Activated T-helper 2 cell treated with anti-CD3 and anti-CD28 coated beads, Interferon-gamma antibody, Interleukin-2, Interleukin-4, amounts not matched to agents 10 μg/mL and 5 μg/mL and 100 μg/mL, durations not matched to agents 14 hours and 24 hours and 36 hours (primary cell): ENCODE measurements around the gene CD180. TPM values are rescaled to one million over a fixed set of nuclear protein-coding genes. Genes with fewer than 3 reads are reported as not detected.
A peak's percentile ranks its signal among the peaks of the same experiment; 100 is the strongest.

ENCODE experiments used
- DNase-seq: peaks from one replicate; pipeline ENCODE4 v3.0.0; 2021; ENCODE audit warnings: low spot score
- H3K27ac Mint-ChIP-seq: one replicate; pipeline ENCODE4 v1.8.0; 2021; ENCODE audit warnings: mixed read lengths
- H3K27me3 Mint-ChIP-seq: one replicate; pipeline ENCODE4 v1.8.0; 2021; ENCODE audit warnings: low read depth, mixed read lengths
- H3K36me3 Mint-ChIP-seq: one replicate; pipeline ENCODE4 v1.8.0; 2021; ENCODE audit warnings: low read depth, mixed read lengths
- H3K4me1 Mint-ChIP-seq: one replicate; pipeline ENCODE4 v1.8.0; 2021; ENCODE audit warnings: low read depth, mixed read lengths
- H3K4me3 Mint-ChIP-seq: one replicate; pipeline ENCODE4 v1.8.0; 2021; ENCODE audit warnings: low read depth, mild to moderate bottlenecking, moderate library complexity, mixed read lengths
- H3K9me3 Mint-ChIP-seq: one replicate; pipeline ENCODE4 v1.8.0; 2021; ENCODE audit warnings: mixed read lengths
- intact Hi-C: fragments of 100-400 bp; cut with micrococcal nuclease; formaldehyde crosslinking; loops from one replicate; pipeline ENCODE4 v1.15.1; 2023
- total RNA-seq: library from RNA; stranded (reverse); gene quantifications from 2 replicates; pipeline ENCODE4 v1.2.3, GENCODE V29; 2022

Gene CD180
- total RNA-seq, 1 donor from 2014 or later: 0.02 TPM

DNA sequence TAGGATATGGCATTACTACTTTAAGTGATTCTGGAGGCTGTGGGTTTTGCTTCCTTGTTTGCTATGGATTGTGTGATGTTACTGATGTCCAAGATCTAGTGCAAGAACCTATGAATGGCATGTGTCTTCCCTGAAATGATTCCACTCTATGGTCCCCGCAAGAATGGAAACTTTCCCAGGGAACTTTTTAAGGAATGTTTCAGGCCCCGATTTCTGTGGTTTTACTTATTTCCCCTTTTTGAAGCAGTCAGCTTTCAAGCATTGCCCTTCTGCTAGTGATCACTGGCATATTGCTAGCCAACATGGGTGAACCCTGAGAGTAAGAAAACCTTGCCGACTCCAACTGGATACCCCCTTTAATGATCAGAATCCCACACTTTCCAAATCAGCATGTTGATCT lies 26.6 kb upstream of the CD180 start:
- Mint-ChIP-seq H3K4me1 (peaks cover 36% of the 10 kb centered on the region), H3K9me3 (peaks cover 4% of the 10 kb centered on the region), H3K27me3 (peaks cover 4% of the 10 kb centered on the region), H3K4me3 (no peak overlapping the region), H3K36me3 (peaks cover 7% of the 10 kb centered on the region), H3K27ac (no peak overlapping the region)
- intact Hi-C loops: no loop called here
- DNase-seq: no peak

DNA sequence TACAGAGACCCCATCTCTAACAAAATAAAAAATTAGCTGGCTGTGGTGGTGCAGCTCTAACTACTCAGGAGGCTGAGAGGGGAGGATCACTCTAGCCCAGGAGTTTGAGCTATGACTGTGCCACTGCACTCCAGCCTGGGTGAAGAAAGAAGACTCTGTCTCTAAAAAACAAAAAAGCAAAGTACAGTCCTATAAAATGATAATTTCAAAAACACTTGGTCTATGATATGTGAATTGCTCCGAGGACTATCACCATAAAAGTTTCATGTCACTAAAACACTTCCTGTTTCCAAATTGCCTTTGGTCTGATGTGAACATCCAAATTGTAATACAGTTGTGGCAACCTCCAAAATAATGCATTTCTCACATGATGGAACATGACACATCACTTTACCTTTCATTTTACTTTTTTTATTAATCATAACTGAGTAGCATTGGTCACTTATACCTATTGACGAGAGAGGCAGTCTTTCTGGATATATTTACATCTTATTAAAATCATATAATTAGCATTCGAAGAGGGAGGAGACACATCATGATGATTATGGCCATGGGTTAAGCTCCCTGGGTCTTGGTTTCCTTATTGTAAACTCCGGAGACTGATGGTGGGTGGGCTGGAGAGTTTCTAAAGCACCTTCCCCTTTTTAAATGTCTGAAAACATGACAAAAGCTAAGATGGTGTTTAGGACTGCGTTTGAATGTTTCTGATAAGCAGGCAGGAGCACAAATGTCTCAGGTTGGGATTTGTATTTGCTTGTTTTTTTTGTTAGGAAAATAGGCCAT lies 25.8 kb upstream of the CD180 start:
- H3K4me1 Mint-ChIP-seq: peaks cover 44% of the 10 kb centered on the region
- intact Hi-C loops: no loop called here
- peaks cover 8% of the 10 kb centered on the region for H3K36me3 Mint-ChIP-seq
- no peak for DNase-seq
- no peak overlapping the region for H3K4me3 Mint-ChIP-seq
- peaks cover 4% of the 10 kb centered on the region for H3K9me3 Mint-ChIP-seq
- peak overlapping the region; percentile 78 for H3K27ac Mint-ChIP-seq
- peaks cover 2% of the 10 kb centered on the region for H3K27me3 Mint-ChIP-seq

DNA sequence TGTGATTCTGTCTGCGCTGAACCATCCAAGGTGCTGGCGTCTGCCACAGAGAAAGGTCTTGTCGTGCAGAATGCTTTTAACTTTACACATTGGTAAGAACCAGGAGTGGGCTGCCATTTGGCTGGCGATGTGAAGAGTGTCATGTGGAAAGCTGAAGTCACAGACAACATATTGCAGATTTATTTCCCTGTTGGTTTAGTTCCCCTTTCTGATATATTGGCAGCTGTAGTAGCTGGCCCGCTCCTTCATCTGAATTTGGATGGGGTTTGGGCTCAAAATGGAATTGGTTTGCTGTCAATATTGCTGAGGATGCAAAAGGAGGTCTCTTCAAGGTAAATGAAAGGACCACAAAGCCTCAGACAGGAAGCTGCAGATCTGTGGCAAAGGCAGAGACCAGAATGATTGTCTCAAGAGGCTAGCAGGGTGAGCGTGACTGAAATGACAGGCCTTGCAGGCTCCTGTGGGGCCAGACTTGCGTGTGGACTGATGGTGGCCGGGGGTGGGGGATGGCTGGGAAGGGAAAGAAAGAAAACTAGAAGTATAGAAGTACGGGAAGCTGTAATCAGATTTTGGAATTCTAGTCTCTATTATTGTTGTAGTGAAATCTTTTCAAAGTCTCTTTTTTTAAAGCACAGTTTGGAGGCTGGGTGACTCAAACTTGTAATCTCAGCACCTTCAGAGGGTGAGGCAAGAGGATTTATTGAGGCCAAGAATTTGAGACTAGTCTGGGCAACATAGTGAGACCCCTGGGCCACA lies 25.1 kb upstream of the CD180 start:
- Mint-ChIP-seq H3K4me3 (no peak overlapping the region), H3K9me3 (peaks cover 4% of the 10 kb centered on the region), H3K4me1 (peaks cover 52% of the 10 kb centered on the region), H3K27me3 (peaks cover 2% of the 10 kb centered on the region), H3K36me3 (peaks cover 8% of the 10 kb centered on the region), H3K27ac (peak overlapping the region; percentile 78)
- DNase-seq: peak; percentile 61
- intact Hi-C loops: no loop called here

DNA sequence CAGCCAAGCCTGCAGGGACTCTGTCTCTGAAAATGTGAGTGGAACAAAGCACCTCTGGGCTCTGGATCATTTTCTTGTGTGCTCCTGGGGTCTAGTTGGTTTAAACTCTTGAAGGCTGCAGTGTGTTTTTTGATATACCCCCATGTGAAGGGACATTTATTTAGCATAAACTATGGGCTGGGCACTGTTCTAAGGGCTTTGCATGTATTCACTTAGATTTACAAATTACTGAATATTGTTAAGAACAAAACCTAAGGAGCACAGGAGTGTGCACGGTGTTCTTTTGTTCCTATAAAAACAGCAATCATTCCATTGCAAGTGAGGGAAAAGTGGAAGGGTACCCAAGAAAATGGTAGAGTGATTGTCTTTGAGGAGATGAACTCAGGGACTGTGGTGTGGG lies 20.0 kb upstream of the CD180 start:
- Mint-ChIP-seq H3K36me3 (peaks cover 9% of the 10 kb centered on the region), H3K9me3 (no peaks in the 10 kb centered on the region), H3K4me1 (peaks cover 59% of the 10 kb centered on the region), H3K27ac (peak overlapping the region; percentile 97), H3K27me3 (no peaks in the 10 kb centered on the region), H3K4me3 (peak overlapping the region; percentile 73)
- intact Hi-C loops: loop anchor here (1.0 to 5.0 kb wide), 4 partner anchors 9 to 1216 kb away; no protein-coding TSS in a partner anchor
- no peak for DNase-seq

DNA sequence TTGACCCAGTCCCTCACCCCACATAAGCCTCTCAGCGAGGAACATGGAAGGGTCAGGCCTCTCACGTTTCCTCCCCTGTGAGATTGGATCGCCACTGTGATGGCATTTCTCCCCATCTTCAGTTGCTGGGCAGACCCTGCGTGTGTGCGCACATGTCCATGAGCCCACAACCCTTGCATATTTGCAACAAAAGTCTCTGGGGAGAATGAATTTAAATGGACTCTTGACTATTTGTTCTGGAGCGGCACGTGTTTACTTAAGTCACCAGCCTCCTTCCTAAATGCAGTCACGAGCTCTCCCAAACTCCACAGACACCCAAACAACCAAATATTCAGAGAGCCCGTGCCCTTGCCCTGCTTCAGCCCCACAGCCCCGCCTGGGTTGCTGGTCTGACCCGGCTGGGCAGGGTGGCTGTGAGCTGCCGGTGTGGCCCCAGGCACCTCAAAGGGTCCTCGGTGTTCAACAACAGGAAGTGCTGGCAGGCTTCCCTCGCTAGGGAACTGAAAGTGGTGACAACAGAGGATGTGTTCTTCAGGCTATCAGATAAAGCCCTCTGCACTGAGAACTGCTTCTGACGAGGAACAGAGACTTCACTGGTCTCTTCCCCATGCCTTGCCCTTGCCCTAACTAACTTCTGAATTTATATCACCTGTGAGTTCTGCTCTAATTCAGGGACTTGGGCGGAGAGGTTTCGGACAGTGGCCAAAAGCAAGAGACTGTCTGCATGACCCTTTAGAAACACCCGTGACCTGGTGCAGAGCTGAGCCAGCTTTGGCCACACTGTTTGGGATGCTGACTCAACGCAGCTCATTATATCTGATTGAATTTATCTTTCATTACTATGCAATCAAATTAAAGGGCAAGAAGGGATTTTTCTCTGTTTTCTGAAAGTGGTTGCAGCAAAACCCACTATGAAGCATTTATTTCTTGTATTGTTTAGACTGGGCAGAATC lies 19.2 kb upstream of the CD180 start:
- no peaks in the 10 kb centered on the region for H3K9me3 Mint-ChIP-seq
- peak; percentile 75 for DNase-seq
- intact Hi-C loops: loop anchor here (1.0 to 5.0 kb wide), 4 partner anchors 8 to 1217 kb away; no protein-coding TSS in a partner anchor
- no peaks in the 10 kb centered on the region for H3K27me3 Mint-ChIP-seq
- H3K4me3 Mint-ChIP-seq: peak overlapping the region; percentile 73
- H3K36me3 Mint-ChIP-seq: peaks cover 9% of the 10 kb centered on the region
- H3K4me1 Mint-ChIP-seq: peaks cover 55% of the 10 kb centered on the region
- H3K27ac Mint-ChIP-seq: peak overlapping the region; percentile 97

DNA sequence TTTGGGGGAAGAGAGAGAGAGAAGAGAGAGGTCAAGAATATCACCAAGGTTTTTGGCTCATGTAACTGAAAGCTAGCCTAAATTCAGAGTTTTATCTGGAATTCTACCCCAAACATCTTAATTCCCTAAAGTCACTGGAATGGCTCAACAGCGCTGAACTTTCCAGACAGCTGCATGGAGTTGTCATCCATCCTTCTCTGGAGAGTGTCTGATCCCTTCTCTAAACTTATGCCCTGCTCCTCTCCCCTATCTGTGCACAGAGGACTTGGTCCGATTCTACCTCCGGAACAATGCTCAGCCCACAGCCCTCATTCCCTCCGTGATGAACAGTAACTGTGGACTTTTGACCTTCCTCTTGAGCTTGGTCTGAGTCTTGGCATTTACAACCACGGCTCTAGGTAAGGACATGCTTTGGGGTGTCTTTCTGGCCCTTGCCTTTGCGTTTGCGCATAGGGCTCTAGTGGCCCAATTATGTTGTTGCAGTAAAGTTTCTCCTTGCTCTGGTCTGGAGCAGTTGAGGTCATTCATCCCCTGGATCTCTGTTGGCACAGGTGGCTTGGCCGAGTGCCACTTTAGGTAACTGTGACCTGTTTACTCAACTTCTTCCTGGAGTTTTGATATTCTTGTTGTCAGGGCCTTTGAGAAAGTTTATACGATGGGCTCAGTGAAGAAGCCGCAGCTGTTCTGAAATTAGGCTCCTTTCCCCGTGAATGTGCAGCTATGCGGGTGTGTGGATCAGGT lies 18.3 kb upstream of the CD180 start:
- no peak for DNase-seq
- H3K36me3 Mint-ChIP-seq: peaks cover 9% of the 10 kb centered on the region
- H3K4me3 Mint-ChIP-seq: peak overlapping the region; percentile 14
- H3K27ac Mint-ChIP-seq: peak overlapping the region; percentile 97
- H3K9me3 Mint-ChIP-seq: no peaks in the 10 kb centered on the region
- intact Hi-C loops: loop anchor here (5.0 kb wide), 1 partner anchor 1217 kb away; no protein-coding TSS in a partner anchor
- H3K27me3 Mint-ChIP-seq: no peaks in the 10 kb centered on the region
- H3K4me1 Mint-ChIP-seq: peaks cover 54% of the 10 kb centered on the region

DNA sequence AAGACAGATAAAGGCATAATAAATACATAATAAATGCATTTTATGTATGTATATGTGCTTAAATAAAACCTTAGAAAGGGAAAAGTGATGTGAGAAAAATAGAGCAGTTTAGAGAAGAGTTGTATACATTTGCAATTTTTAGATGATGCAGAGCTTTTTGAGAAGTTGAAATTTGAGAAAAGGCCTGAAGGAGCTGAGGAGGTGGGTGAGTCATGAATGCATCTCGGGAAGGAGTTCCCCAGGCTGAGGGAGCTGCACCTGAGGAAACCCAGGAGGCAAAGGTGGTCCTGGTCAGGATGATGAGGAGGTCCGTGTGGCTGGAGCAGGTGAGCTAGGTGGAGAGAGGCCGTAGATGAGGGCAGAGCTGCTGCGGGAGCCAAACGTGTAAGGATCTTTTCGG lies 17.4 kb upstream of the CD180 start:
- Mint-ChIP-seq H3K4me1 (peaks cover 58% of the 10 kb centered on the region), H3K27me3 (no peaks in the 10 kb centered on the region), H3K27ac (peak overlapping the region; percentile 72), H3K4me3 (no peak overlapping the region), H3K36me3 (peaks cover 9% of the 10 kb centered on the region), H3K9me3 (no peaks in the 10 kb centered on the region)
- intact Hi-C loops: no loop called here
- DNase-seq: no peak

DNA sequence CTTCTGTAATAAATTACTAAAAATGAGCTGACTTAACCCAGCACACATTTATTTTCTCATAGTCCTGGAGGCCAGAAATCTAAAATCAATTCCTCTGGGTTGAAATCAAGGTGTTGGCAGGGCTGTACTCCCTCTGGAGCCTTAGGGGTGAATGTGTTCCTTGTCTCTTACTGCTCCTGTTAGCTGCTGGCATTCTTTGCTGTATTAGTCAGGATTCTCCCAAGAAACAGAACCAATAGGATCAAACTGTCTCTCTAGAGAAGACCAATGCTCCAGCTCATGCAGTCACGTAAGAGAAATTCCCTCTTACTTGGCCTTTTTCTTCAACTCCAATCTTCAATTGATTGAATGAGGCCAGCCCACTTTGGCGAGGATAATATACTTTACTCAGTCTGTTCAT lies 15.3 kb upstream of the CD180 start:
- Mint-ChIP-seq H3K27ac (no peak overlapping the region), H3K9me3 (no peaks in the 10 kb centered on the region), H3K4me1 (peaks cover 59% of the 10 kb centered on the region), H3K27me3 (no peaks in the 10 kb centered on the region), H3K36me3 (peaks cover 5% of the 10 kb centered on the region), H3K4me3 (no peak overlapping the region)
- DNase-seq: no peak
- intact Hi-C loops: no loop called here

DNA sequence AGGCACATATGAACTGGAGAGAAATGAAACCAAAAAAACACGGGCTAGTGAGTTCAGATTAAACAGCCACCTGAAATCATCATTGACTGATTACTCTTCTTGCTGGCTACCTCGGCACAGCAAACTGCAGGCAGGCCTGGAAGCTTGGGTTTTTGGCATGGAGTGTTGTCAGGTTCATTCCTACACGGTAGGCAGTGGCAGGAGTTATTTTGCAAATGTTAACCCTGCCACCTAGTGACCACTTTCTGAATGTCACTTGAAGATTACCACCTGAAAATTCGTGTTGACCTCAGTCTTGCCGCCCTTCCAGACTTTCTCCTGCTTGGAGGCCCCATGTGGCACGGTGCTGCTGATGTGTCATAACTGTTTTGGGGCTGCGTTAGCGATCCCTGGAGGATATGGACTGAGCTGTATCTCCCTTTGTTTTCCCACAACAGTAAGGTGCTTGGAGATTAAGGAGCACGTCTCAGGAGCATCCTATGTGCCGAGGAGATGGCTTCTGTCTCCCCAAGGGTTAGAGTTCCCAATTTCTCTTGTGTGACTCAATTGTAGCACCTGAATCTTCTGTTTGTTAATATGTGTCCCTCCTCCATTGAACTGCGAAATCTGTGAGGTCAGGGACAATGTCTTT lies 12.7 kb upstream of the CD180 start:
- Mint-ChIP-seq H3K4me3 (no peak overlapping the region), H3K9me3 (no peaks in the 10 kb centered on the region), H3K36me3 (peaks cover 8% of the 10 kb centered on the region), H3K4me1 (peaks cover 61% of the 10 kb centered on the region), H3K27me3 (no peaks in the 10 kb centered on the region), H3K27ac (peak overlapping the region; percentile 26)
- intact Hi-C loops: loop anchor here (1.0 to 10.0 kb wide), 8 partner anchors 43 to 1073 kb away; no protein-coding TSS in a partner anchor
- peak; percentile 57 for DNase-seq

DNA sequence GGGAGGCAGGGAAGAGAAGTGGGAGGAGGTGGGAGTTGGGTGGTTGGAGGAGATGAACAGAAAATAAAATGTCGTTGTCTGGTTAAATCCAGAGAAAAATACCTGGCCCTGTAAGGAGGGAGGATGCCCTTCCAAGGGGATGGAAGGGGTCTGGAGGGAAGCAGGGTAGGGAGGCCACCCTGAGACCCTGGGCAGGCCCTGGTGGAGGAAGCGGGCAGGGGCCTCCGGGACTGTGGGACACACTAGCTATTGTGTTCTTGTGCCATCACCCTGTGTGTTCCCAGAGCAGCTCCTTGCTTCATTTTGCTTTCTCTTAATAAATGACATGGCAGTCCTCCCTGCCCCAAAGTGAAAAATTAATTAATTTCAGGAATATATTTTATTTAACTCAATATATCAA lies 11.8 kb upstream of the CD180 start:
- H3K4me1 Mint-ChIP-seq: peaks cover 62% of the 10 kb centered on the region
- H3K4me3 Mint-ChIP-seq: no peak overlapping the region
- intact Hi-C loops: loop anchor here (2.0 to 10.0 kb wide), 5 partner anchors 220 to 1074 kb away; no protein-coding TSS in a partner anchor
- peak overlapping the region; percentile 92 for H3K27ac Mint-ChIP-seq
- H3K27me3 Mint-ChIP-seq: no peaks in the 10 kb centered on the region
- H3K9me3 Mint-ChIP-seq: no peaks in the 10 kb centered on the region
- H3K36me3 Mint-ChIP-seq: peaks cover 8% of the 10 kb centered on the region
- DNase-seq: no peak

DNA sequence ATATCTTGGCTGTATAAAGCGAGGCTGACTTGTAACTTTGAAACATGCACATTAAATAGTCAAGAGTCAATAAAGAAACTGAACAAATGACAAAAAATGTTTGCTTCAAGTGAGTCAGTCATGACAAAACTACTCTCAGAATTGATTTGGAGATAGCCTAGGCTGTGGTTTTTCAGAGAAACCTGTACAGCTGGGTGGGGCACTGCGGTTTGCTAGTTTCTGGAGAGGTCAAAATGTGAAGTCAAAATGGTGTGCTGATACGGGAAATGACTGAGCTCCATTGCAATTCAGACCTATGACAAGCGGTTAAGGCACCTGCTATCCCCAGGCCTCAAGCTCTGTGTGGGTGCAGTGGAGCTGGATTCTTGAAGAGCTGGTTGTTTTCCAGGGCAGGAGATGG lies 10.3 kb upstream of the CD180 start:
- Mint-ChIP-seq H3K4me3 (no peak overlapping the region), H3K4me1 (peaks cover 70% of the 10 kb centered on the region), H3K27ac (peak overlapping the region; percentile 92), H3K36me3 (peaks cover 11% of the 10 kb centered on the region), H3K9me3 (no peaks in the 10 kb centered on the region), H3K27me3 (no peaks in the 10 kb centered on the region)
- peak; percentile 92 for DNase-seq
- intact Hi-C loops: loop anchor here (1.0 to 10.0 kb wide), 6 partner anchors 9 to 1075 kb away; no protein-coding TSS in a partner anchor
